DMS 273 treated with DMSO at 0.1 percent for 48 hours (cell line): ENCODE results near the gene PPP3R1.

Source experiments
- DNase-seq: peaks from one replicate; lab custom pipeline; 2025; lab: John Stamatoyannopoulos, UW

The PPP3R1 gene, protein sequence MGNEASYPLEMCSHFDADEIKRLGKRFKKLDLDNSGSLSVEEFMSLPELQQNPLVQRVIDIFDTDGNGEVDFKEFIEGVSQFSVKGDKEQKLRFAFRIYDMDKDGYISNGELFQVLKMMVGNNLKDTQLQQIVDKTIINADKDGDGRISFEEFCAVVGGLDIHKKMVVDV

DNA sequence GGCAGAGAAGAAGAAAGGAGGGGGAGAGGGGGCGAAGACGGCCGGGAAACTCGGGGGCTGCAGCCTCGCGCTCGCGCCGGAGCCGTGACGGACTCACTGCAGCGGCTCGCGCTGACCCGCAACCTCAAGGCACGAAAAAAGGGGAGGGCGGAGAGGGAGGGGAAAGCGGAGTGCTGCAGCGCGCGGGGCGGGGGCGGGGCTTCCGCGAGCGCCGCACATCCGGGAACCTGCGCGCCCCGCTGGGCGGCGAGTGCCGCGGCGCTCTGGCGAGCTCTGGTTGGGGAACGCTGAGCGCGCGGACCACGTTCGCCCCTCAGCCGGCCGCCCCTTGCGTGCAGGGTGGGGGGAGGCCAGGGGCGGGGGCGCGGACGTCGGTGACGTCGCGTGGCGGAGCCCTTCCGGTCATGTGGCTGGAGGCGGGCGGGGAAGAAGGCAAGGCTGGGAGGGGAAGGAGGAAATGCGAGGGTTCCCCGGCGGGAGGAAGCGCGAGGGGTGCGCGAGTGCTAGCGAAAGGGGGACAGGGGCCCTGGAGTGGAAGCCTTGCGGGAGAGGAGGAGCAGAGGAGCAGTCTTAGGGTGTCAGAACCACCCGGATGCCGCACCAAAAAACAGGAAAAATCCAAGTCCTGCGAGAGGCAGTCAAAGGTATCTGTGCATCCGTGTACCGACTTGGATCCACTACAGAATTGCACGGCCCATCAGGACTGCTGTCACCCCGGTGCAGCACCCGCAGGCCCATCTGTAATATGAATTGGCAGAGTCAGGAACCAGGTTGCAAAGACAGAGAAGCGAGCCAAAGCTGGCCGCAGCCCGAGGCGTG, at the start of gene PPP3R1:
PPP3R1 (minus strand) TSS at position 133 of the 819 bp plus-strand sequence. CDS start 405 bp downstream, outside the sequence.
- peak; percentile 71 for DNase-seq

DNA sequence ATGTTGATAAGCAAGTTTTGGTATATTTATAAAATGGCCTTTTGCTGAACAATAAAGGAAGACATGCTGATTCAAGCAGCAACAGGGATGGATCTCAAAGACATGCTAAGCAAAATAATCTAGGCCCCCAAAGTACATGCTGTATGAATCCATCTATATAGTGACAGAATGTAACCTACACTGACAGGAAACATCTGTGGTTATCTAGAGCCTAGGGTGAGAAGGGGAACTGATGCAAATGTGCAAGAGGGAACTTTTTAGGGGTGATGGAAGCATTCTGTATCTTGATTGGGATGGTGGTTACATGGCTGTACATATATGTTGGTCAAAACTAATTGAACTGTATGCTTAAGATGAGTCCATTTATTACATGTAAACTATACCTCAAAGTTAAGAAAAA, 43.2 kb upstream of the PPP3R1 start:
- DNase-seq: no peak

- DNase-seq: no peak
Measured at GRCh38 chr2:68294913-68295312, 42.6 kb upstream of the PPP3R1 start.

- DNase-seq: no peak
Measured at GRCh38 chr2:68294187-68294586, 41.9 kb upstream of the PPP3R1 start.

DNA sequence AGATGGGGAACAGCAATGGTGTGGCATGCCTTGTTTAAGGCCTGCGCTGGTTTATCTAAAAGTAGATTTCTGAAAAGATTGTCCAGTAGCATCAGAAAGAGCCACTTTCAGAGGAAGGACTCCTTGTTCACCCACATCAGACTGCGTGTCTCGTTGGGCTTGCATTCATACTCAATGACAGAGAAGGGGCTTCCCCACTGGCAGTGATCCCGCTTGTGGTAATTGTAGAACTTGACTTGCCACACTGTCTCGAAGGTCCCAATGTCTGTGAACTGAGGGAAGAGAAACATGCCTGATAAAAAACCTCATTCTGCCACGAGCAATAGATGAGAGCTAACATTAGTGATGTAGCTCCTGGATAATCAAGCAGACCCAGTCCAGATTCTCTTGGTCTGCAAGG, 41.4 kb upstream of the PPP3R1 start:
- no peak for DNase-seq

GRCh38 chr2:68293024-68293423, 40.7 kb upstream of the PPP3R1 start:
- no peak for DNase-seq

DNA sequence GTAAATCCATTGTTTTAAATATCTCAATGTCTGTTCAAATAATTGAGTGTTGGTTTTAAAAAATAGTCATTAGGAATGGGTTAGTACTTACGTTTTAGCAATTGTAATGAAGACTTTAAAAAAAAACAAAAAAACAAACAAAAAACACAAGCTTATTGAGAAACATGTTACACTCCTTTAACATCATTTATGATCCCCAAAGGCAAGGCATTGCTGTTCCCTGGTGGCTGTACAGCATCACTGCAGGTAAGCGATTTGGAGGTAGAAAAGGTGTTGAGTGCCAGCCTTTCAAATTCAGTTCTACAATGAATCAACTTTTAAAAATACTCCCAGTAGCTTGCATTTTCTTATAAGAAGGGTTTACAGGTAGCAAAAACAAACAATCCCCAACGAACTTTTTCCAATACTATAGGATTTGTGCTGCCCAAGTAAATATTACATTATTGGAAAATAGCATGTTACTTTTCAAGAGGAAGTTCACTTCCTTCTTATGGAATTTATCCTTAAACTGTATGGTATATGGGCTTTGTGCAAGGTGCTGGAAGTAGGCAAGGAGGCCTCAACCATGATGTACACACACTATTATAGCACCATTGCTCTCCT, 39.9 kb upstream of the PPP3R1 start:
- peak; percentile 24 for DNase-seq

DNA sequence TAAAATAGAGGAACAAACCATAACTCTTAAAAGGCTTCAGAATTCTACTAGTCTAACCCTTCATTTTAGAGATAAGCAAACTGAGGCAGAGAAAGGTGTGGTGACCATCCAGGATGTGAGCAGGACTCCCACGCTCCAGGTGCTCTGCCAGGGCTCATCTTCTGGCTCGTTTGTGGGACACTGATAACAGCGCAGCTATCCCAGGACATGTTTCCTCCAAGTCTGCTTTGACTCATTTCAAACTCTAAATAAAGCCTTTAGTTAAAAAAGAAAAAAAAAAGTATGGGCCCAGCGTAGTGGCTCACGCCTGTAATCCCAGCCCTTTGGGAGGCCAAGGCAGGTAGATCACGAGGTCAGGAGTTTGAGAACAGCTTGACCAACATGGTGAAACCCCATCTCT, 39.0 kb upstream of the PPP3R1 start:
- DNase-seq: no peak

- DNase-seq: peak; percentile 71
Measured at GRCh38 chr2:68290901-68291300, 38.6 kb upstream of the PPP3R1 start.

GRCh38 chr2:68287580-68288441, 35.5 kb upstream of the PPP3R1 start:
- no peak for DNase-seq

- peak; percentile 48 for DNase-seq
Measured at GRCh38 chr2:68284896-68285295, 32.6 kb upstream of the PPP3R1 start.

- no peak for DNase-seq
Measured at GRCh38 chr2:68283419-68283812, 31.1 kb upstream of the PPP3R1 start.

GRCh38 chr2:68282811-68283418, 30.6 kb upstream of the PPP3R1 start:
- peak; percentile 11 for DNase-seq

DNA sequence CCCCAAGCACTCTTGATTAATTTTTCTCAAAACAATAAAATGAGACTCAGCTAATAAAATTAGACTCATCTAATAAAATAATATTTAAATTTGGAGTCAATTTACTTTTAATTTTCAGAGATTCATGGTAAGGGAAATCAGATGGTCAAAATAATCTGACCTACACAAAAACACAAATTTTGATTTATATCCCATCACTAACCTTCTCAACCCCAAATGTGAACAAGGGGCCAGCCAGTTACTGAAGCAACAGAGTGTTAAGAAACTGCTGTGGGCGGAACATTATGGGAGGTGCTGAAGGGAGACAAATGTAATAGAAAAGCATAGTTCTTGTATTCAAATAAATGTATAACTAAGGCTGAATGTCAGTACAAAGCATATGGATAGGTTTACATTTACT, 28.5 kb upstream of the PPP3R1 start:
- DNase-seq: no peak

GRCh38 chr2:68280348-68280747, 28.0 kb upstream of the PPP3R1 start:
- no peak for DNase-seq

- no peak for DNase-seq
Measured at GRCh38 chr2:68279691-68280090, 27.4 kb upstream of the PPP3R1 start.

DNA sequence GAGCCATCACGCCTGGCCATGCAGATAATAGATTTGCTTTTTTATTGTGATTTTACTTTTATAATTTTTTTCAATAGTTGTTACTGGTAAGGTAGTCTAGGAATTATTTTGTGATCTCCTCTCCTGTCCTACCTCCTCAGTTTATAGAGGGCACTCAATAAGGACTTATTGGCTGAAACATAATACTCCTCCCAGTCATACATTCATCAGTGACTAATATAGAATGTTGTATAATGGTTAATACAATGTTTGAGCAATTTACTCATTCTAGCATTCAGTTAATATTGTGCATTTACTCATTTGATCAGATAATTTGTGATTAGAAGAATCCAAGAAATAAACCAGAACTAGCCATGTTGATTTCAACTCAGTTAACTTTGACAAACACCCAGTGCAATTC, 25.8 kb upstream of the PPP3R1 start:
- DNase-seq: no peak

- DNase-seq: no peak
Measured at GRCh38 chr2:68274022-68274421, 21.7 kb upstream of the PPP3R1 start.

DNA sequence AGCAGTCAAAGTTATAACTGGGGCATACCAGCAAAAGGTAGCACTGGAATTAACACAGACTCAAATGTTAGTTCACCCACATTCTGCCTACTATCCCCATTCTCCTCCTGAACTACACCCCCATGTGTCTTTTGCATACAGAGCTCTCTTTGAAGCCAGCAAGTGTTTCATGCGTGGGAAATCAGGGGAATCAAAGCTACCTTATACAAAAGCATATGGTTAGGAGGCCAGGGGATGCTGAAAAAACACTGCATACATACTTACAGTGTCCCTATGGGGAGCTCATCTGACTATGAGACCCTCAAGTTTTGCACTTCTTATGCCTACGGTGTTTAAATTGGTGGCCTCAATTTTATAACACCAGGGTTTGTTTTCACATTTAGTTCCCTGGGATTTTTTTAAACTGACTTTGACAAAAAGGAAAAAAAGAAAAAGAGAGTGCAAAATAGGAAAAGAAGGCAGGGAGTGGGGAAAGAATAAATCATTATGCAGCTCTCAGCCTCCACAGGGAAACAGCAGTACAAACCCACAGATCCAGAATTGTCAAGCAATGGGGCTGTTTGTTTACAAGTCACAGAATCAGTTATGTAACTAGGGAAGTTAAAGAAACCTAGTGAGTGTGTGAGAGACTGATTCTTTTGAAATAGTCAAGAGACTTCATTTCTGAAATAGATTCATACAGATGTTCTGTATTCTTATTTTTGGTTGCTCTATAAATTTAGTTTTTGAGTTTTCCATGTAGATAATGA, 20.1 kb upstream of the PPP3R1 start:
- DNase-seq: no peak

DNA sequence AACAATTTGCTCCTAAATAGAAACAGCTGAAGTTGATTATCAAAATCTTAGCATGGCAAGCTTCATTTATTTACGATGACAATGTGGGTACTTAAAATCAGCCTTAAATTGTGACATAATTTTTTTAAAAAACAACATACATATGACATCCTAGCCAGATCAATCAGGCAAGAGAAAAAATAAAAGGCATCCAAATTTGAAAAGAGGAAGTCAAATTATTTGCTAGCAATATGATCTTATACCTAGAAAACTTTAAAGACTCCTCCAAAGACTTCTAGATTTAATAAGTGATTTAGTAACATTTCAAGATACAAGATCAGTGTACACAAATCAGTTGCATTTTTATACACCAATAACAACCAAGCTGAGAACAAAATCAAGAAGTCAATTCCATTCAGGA, 14.3 kb upstream of the PPP3R1 start:
- DNase-seq: no peak

DNA sequence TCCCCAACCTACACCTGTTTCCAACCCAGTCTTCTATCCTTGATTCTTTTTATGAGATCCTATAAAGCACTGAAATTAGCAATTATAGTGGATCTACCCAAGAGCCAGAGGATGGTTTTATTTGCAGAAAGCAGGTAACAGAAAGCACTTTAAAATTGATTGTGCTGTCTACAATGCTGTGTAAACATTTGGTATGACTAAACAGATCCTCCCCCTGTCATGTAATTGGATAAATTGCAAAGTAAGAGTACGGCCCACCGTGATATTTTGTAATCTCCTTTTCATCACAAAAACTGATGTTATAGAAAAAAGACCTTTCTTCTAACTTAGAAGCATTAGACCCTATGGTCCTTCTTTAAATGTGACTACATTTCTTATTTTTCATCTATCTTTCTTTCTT, 11.3 kb upstream of the PPP3R1 start:
- DNase-seq: no peak
